Measurements from ENCODE around the gene ACSL5.

DNA sequence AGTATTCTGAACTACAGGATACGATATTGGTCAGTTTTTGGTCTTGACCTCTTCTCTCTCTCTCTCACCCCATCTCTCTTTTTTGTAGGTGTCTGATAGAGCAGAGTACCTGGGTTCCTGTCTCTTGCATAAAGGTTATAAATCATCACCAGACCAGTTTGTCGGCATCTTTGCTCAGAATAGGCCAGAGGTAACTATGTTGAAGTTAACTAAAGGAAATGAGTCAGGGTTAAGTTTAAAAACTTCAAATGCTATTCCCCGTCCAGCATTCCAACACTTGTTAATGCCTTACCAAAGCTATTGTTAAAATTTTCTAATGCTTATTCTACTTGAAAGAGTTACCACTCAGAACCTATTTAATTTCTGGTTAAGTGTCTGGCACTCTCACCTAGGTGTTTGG lies 30.7 kb downstream of the ACSL5 start:
- TF ChIP-seq POLR2A (IDR thresholded peaks at IDR 0.05; ENCODE audit: low read length) (no peak), GATA1 (IDR thresholded peaks at IDR 0.05; ENCODE audit: low read depth, low read length) (no peak)

Measured in erythroblast (primary cell).